ENCODE results near the gene MACF1.

GRCh38 chr1:39387452-39387851 lies 183.0 kb downstream of the MACF1 start:
- peak; percentile 63 for TF ChIP-seq CTCF (IDR thresholded peaks at IDR 0.05)
- TF ChIP-seq CHD2 (IDR thresholded peaks at IDR 0.05; ENCODE audit: low read length, partially characterized antibody), result no peak

Data from SK-N-SH (cell line).